Left renal cortex interstitium (tissue), 4 donors: Measurements from ENCODE around the gene BCDIN3D. TPM values are rescaled to one million over a fixed set of nuclear protein-coding genes. Genes with fewer than 3 reads are reported as not detected.

Experiments
- polyA plus RNA-seq, 4 donors: library from polyadenylated mRNA; unstranded; fragments of 120-200 nt; gene quantifications; one replicate each; pipeline ENCODE4 v1.2.1, GENCODE V29; 2013; ENCODE audit not compliant: insufficient read length in 4 of 4

Gene BCDIN3D
- polyA plus RNA-seq, 4 donors: 6.9 to 8.8 (median 8.1) TPM

Other genes with a start within 250 kb of the BCDIN3D start
- 1 to 10 TPM in 2 of 4 donors, under 1 TPM in 2; 0.47 to 3.8 (median 2.1) TPM for gene FAM186B, start 237.5 kb downstream of the BCDIN3D start, polyA plus RNA-seq
- 10 to 100 TPM; 18.8 to 36.0 (median 29.8) TPM for gene PRPF40B, start 219.5 kb downstream of the BCDIN3D start, polyA plus RNA-seq
- gene FMNL3, start 135.7 kb downstream of the BCDIN3D start, polyA plus RNA-seq: 10 to 100 TPM; 35.1 to 39.8 (median 38.6) TPM
- gene TMBIM6, start 101.5 kb downstream of the BCDIN3D start, polyA plus RNA-seq: 100 to 1,000 TPM; 647 to 770 (median 683) TPM
- 10 to 100 TPM; 13.4 to 27.1 (median 21.8) TPM for gene NCKAP5L, start 14.7 kb downstream of the BCDIN3D start, polyA plus RNA-seq
- gene FAIM2, start 60.8 kb upstream of the BCDIN3D start, polyA plus RNA-seq: 1 to 10 TPM; 3.0 to 5.8 (median 4.7) TPM
- 100 to 1,000 TPM; 112 to 216 (median 113) TPM for gene AQP2, start 107.6 kb upstream of the BCDIN3D start, polyA plus RNA-seq
- gene AQP5, start 118.8 kb upstream of the BCDIN3D start, polyA plus RNA-seq: 1 to 10 TPM; 2.2 to 3.2 (median 2.6) TPM
- 10 to 100 TPM; 13.5 to 23.7 (median 20.8) TPM for gene AQP6, start 129.8 kb upstream of the BCDIN3D start, polyA plus RNA-seq
- gene RACGAP1, start 182.4 kb upstream of the BCDIN3D start, polyA plus RNA-seq: 10 to 100 TPM; 44.5 to 53.4 (median 47.8) TPM
- gene ASIC1, start 214.5 kb upstream of the BCDIN3D start, polyA plus RNA-seq: 1 to 10 TPM; 3.3 to 6.0 (median 5.5) TPM
- 100 to 1,000 TPM; 161 to 206 (median 185) TPM for gene SMARCD1, start 242.2 kb upstream of the BCDIN3D start, polyA plus RNA-seq